ENCODE measurements around the gene CAPN2.
"Not testable (repeated sequence)": the region's sequence is repeated elsewhere in the genome, so short reads cannot be mapped to it uniquely, and the experiment has no call there.

The CAPN2 gene

DNA sequence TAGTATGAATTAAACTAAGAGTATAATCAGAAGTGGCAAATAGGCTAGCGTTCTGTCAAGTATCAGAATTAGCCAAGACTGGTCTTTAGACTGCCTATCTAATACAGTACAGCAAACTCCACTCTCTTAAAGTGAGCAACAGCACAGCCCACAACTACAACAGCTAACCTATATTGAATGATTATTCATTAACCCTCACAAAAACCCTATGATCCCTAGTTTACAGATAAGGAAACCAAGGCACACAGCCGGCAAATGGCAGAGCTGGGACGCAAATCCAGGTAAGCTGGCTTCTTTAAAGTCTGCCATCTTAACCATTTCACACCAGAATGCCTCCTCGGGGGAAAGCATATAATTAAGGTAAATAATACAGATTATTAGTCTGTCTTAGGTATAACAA, 81.4 kb downstream of the CAPN2 start:
- DNase-seq = no peak

DNA sequence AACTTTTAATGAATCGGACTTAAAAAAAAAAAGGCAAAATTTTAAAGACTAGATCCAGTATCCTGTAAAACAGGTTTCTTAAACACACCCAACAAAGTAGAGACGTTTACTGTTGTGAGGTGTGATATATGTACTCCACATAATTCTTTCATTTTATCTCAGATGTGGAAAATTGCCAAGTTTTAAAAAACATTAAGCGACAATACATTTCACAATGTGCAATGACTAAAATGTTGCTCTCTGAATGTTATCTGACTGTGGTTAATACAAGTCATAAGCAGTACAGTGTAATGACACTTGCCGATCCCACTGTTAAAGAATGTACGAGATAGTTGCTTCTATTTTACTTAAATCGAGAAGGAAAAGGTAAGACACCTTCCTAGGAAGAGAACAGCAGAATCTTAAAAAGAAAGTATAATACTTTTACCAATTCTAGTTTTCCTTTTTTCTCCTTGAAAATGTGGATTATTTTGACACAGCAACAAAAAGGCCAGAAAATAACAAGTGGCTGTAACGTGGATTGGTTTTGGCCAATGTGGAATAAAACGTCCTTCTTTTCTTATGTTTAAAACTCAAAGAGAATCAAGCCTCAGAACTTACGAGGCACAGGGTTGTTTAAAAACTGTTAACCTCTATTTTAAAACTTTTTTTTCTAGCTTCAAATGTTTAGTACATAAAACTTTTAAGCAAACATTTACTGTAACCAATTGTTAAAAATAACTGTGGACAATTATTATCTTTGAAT, 82.0 kb downstream of the CAPN2 start:
- no peak for DNase-seq

DNA sequence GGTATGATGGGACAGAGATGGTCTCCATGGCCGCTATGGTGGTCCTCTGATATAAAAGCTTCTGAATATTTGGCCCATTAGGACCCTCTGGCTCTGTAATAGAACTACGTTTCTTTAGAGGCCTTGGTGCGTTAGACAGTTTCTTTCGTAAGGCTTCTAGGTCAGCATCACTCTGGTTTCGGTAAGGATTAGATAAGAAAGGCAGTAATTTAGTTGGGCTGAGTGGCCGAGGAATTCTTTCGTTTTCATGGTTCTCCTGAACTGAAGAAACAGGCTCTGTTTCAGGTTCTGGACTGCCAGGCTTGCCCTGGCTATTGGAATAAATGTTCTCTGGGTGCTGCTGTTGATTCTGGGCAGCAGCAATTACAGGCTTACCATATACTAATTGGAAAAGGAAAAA, 83.9 kb downstream of the CAPN2 start:
- DNase-seq = no peak

DNA sequence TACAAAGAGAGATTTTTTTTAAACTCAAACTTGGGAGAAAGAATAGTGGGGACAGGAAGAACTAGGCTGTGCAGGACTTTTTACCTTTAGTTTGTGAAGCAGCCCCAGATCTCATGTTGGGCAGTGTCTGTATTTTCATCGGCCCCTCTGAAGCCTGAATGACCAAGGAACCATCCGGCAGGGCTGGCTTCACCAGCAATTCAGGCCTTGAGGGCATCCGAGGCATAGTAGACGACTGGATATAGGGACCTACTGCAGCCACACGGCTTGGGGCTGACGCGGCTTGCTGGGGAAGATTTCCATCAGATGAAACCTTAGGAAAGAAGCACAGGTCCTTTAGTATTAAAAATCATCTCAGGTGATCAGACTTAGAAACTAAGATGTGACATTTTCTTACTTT, 89.7 kb downstream of the CAPN2 start:
- no peak for DNase-seq

DNA sequence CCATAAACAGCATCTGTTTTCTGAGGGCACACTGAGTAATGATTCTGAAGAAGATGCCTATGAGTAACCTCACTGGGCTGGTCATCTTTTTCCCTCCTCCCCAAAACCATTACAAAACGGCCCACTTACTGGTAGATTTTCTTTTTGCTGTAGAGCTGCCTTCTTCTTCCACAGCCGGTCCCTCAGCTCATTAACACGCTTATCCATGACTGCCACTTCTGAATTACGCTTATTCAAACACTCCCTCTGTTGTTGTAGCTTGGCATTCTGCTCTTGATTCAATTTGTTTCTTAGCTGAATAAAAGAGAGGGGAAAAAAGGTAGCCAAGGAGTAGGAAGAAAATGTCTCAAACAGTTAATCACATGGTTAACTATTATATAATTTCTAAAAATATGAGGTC, 90.3 kb downstream of the CAPN2 start:
- DNase-seq = no peak

DNA sequence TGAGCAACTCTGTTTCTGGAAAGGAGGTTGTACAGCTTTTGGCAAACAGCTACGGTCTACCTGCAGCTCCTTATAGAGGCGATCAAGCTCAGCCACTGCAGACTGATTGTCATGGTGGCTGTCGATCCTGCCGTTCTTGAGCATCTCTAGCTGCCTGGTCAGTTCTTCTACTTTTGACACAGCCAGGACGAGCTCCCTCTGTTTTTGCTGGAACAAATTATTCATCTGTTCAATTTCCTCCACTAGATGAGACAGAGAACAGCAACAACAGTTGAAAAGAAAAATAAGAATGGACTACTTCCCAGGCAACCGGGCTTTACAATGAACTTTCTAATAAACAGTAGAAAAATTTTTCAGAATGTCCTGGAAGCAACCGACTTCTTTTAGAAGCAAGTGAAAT, 90.9 kb downstream of the CAPN2 start:
- no peak for DNase-seq

DNA sequence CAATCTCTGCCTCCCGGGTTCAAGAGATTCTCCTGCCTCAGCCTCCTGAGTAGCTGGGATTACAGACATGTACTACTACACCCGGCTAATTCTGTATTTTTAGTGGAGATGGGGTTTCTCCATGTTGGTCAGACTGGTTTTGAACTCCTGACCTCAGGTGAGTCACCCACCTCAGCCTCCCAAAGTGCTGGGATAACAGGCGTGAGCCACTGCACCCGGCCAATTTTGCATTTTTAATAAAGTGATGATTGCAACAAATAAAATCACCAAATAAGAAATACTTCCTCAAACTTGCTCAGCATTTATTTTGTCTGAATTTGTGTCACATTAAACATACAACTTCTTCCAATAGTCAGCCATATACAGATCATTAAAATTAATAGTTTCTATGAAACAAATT, 97.6 kb downstream of the CAPN2 start:
- DNase-seq = not testable (repeated sequence)

DNA sequence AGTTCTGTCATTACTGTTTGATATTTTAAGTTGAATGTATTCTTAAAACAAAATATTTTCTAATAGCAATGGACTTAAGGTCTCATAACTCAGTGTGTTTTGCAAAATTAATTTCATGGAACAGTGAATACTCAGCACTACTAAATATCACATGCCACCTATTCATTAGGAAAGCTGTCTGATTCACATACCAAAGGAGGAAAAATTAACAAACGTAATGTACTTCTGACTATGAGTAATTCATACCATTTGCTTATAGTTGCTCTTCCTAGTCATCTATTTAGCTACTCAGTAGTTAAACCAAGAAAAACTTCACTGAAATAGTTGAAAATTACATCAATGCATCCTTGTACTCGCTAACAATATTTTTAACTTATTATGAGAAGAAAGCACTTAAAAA, 98.2 kb downstream of the CAPN2 start:
- DNase-seq = no peak

DNA sequence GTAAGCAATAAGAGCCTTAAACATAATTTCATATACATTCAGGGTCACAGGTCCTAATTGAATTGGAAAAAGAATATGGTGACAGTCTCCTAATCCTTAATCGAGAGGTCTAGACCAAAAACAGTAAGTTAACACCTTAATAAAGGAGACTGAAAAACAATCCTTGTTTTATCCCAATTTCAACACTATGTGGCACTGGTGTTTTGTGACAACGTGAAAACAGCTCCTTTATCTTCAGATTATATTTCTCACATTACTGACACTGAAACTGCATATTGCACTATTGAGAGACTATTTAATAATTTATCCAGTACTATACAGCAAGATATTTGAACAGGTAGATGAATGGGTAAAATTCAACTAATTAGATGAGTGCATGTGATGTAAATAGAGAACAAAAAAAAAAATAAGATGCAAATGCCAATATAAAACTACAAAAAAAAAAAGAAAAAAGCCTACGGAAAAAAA, 99.3 kb downstream of the CAPN2 start:
- peak; percentile 25 for DNase-seq

DNA sequence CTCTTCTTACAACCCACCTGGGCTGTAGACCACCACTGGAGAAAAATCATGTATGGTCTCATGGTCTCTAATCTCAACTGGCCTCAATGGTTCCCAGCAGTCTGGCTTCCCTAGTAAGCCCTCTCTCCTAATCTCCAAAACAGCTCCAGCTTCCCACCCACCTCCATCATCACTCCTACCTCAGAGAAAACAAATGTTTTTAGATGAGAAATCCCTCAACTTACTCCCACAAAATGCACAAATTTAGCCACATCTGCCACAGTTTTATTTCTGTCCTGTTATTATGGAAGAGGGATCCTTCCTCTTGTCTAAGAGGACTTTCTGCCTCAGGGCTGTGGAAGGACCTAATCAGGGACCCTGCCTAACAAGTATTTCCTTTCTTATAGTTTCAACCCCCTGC, 101.3 kb downstream of the CAPN2 start:
- DNase-seq = no peak

DNA sequence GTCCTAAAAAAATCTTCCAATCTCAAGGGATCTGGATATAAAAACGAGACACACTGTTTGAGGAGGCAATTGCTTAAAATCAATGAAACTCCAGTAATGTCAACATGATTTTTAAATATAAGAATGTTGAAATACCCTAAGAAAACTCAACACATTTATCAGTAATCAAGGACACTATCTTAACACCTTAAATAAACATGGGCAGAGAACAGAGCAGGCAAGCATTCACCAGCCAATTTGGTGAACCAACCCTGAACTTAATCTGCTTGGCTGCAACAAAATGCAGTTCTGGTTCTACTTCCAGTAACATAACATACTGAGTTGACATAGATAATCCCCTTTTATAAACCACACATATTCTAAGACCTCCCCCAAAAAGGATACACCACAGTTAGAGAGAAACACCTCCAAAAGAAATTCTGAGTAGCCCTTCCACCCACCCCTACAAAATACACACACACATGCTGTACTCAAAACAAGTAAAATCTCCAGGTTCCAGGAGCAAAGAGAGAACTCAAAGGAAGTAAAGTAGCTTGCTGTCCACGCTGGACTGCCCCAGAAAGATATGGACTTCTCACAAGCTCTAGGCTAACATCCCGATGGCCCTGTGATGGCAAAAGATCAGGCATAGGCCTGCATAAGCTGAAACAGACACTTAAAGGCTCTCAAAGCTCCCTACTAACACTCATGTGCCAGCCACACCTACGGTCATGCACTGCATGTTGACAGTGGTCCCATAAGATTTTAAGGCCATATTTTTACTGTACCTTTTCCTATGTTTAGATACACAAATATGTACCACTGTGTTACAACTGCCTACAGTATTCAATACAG, 102.9 kb downstream of the CAPN2 start:
- no peak for DNase-seq

DNA sequence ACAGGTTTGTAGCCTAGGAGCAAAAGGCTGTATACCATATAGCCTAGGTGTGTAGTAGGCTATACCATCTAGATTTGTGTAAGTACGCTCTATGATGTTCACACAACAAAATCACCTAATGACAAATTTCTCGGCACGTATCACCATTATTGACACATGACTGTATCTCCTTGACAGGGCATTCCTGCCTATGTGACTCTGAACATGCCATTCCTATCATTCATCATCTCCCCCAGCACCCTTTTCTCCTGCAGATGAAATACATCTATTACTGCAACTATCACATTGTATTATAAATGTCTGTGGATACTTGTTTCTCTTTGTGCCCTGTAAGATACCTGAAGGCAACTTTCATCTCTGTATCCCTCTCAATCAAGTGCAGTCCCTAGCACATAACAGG, 103.5 kb downstream of the CAPN2 start:
- DNase-seq = peak; percentile 55

DNA sequence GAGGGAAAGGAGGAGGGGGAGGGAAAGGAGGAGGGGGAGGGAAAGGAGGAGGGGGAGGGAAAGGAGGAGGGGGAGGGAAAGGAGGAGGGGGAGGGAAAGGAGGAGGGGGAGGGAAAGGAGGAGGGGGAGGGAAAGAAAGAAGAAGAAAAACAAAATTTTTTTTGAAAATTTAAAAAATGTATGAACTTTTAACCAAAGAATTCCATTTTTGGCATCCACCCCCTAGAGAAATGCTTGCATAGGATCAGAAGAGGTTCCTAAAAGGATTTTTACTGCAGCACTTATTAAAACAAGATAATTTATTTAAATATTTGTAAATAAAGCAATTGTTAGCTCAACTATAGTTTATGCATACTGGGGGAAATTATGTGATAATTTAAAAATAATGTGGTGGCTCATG, 104.9 kb downstream of the CAPN2 start:
- DNase-seq = not testable (repeated sequence)

DNA sequence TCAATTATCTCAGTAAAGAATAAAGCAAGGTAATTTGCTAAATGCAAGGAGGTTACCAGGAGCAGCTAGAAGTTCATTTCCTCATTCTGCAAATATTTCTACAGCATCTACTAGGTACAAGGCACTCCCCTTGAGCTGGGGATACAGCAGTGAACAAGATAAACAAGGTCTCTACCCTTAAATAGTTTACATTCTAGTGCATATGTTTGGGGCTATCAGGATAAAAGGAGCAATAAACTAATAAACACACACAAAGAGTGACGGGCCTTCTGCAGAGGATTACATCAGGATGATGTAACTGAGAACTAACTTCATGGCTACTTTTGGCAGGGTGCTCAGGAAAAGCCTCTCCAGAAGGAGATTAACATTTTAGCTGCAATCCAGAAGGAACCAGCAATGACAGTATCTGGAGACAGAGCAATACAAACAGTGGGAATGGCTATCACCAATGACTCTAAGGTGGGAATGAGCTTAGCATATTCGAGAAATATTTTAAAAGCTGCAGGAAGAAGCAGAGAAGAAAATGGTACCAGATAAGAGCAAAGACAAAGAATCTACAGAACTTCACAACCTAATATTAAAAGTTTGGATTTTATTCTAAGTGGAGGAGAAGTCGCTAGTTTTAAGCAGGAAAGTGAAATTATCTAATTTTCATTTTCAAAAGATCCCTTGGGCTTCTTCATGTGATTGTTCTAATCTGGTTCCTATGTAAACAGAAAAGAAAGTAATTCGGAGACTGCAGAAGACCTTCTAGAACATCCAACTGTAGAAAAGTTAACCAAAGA, 107.6 kb downstream of the CAPN2 start:
- peak; percentile 74 for DNase-seq

DNA sequence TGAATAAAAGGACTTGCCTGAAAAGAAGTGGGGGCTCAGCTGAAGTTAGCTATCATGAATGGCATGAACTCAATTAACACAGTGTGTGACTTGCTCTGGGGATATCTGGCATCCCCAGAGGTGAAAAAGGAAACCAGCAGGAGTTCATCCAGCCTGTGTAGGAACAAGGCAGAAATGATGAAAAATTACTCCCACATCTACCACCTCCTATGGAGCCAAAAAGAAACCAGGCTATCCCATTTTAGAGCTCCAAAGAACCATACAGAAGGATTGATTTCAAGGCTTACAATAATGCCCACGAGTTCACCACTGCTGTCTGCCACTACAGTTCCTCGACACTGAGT, 108.1 kb downstream of the CAPN2 start:
- no peak for DNase-seq

DNA sequence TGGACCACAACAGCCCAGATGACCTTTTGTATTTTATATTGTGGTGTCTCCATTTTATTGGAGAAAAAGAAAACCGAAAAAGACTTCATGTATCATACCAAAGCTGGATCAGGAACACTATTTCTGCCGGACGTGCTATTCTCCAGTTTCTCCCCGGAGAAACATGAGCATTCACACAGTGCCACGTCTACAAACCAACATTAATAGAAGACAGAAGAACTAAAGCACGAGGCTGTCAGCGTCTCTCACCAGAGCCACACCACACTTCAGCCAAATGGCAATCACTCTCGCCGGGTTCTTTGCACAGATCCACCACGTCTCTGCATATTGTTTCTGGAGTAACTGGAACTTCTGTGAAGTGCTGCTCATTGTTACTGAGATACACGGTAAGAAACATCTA, 108.6 kb downstream of the CAPN2 start:
- no peak for DNase-seq

DNA sequence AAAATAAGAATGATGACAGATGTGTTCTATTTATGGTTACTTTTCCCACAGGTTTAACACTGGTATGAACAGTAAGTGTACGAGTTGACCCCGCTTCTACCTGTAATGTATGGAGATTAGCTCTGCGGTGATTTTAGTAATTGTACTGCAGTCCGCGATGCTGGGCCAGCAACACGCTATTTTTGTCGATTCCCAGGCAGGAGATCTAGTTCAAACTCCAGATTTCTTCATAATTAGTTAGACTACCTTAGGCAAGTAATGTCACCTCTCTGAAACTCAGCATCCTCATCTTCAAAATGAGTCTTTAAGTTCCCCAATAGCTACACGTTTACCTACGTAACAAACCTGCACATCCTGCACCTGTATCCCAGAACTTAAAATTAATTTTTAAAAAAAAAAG, 111.9 kb downstream of the CAPN2 start:
- no peak for DNase-seq

DNA sequence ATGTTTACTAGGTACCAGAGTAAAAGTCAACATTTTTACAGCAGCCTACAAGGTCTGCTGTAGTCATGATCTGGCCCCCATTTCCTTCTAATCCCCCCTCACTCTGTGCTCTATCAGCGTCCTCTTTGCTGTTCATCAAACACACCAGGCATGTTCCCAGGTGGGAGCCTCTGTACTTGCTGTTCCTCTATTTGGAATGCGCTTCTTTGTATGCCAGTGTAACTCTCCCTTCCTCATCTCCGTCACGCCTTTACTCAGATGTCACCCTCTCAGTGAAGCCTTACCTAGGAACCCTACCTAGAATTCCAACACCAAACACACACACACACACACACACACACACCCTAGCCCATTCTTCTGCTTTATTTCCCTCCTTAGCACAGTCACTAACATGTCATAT, 112.4 kb downstream of the CAPN2 start:
- no peak for DNase-seq

All from fibroblast of skin of abdomen (primary cell).